HepG2 (cell line): ENCODE results near the gene FBXW4. TPM values are rescaled to one million over a fixed set of nuclear protein-coding genes. Genes with fewer than 3 reads are reported as not detected.

Experiments
- CREBL2 ChIP-seq: sonication (generic); formaldehyde crosslinking; IDR thresholded peaks from 2 replicates; pipeline ENCODE4 v1.8.1; 2023; ENCODE audit warnings: missing genetic modification reagents, mild to moderate bottlenecking, borderline replicate concordance
- DRAP1 ChIP-seq: IDR thresholded peaks from 2 replicates; pipeline ENCODE4 v1.6.1; 2016; ENCODE audit warnings: missing genetic modification reagents, missing compliant biosample characterization
- HDAC2 ChIP-seq: sonication (generic); formaldehyde crosslinking; IDR thresholded peaks from 2 replicates; pipeline ENCODE4 v1.4.0; 2020; ENCODE audit warnings: missing genetic modification reagents
- HMGA1 ChIP-seq: sonication (generic); formaldehyde crosslinking; conservative IDR thresholded peaks from 2 replicates; pipeline ENCODE4 v1.4.0; 2020; ENCODE audit warnings: missing genetic modification reagents
- HOXA5 ChIP-seq: sonication (generic); formaldehyde crosslinking; IDR thresholded peaks from 2 replicates; pipeline ENCODE4 v1.4.0; 2020; ENCODE audit warnings: missing genetic modification reagents
- HOXA9 ChIP-seq: sonication (generic); formaldehyde crosslinking; IDR thresholded peaks from 2 replicates; pipeline ENCODE4 v1.8.1; 2022; ENCODE audit warnings: missing genetic modification reagents, mild to moderate bottlenecking, moderate library complexity, borderline replicate concordance
- KDM4B ChIP-seq: sonication (generic); formaldehyde crosslinking; IDR thresholded peaks from 2 replicates; pipeline ENCODE4 v1.4.0; 2020; ENCODE audit warnings: missing genetic modification reagents
- KLF11 ChIP-seq: IDR thresholded peaks from 2 replicates; pipeline ENCODE4 v1.6.1; 2016; ENCODE audit warnings: missing compliant biosample characterization
- MTF2 ChIP-seq: sonication (generic); formaldehyde crosslinking; IDR thresholded peaks from 2 replicates; pipeline ENCODE4 v1.5.0; 2020; ENCODE audit warnings: missing genetic modification reagents, borderline replicate concordance
- RFX3 ChIP-seq: IDR thresholded peaks from 2 replicates; pipeline ENCODE4 v1.6.1; 2016; ENCODE audit warnings: missing biosample characterization, missing genetic modification reagents
- ZFP62 ChIP-seq: sonication (generic); formaldehyde crosslinking; IDR thresholded peaks from 2 replicates; pipeline ENCODE4 v1.4.0; 2020; ENCODE audit warnings: missing genetic modification reagents
- ZFX ChIP-seq: sonication (generic); formaldehyde crosslinking; IDR thresholded peaks from 2 replicates; pipeline ENCODE4 v1.4.0; 2020; ENCODE audit warnings: mild to moderate bottlenecking, low read depth, missing genetic modification reagents, moderate library complexity
- ZNF367 ChIP-seq: sonication (generic); formaldehyde crosslinking; IDR thresholded peaks from 2 replicates; pipeline ENCODE4 v1.4.0; 2020; ENCODE audit warnings: missing genetic modification reagents, borderline replicate concordance
- ZNF597 ChIP-seq: sonication (generic); formaldehyde crosslinking; IDR thresholded peaks from 2 replicates; pipeline ENCODE4 v1.5.0; 2020; ENCODE audit warnings: missing genetic modification reagents
- ZNF639 ChIP-seq: conservative IDR thresholded peaks from 2 replicates; pipeline ENCODE4 v1.6.1; 2018; ENCODE audit warnings: missing genetic modification reagents
- ZNF747 ChIP-seq: sonication (generic); formaldehyde crosslinking; IDR thresholded peaks from 2 replicates; pipeline ENCODE4 v1.8.1; 2023; ENCODE audit warnings: missing genetic modification reagents, mild to moderate bottlenecking, borderline replicate concordance
- ZNF770 ChIP-seq: sonication (generic); formaldehyde crosslinking; IDR thresholded peaks from 2 replicates; pipeline ENCODE4 v1.5.0; 2020; ENCODE audit warnings: mild to moderate bottlenecking, missing genetic modification reagents
- ZNF775 ChIP-seq: sonication (generic); formaldehyde crosslinking; IDR thresholded peaks from 2 replicates; pipeline ENCODE4 v1.4.0; 2020; ENCODE audit warnings: missing genetic modification reagents, mild to moderate bottlenecking, moderate library complexity, borderline replicate concordance
- ZNF784 ChIP-seq: sonication (generic); formaldehyde crosslinking; IDR thresholded peaks from 2 replicates; pipeline ENCODE4 v1.5.1; 2020; ENCODE audit warnings: missing genetic modification reagents, mild to moderate bottlenecking, borderline replicate concordance
- ZNF83 ChIP-seq: sonication (generic); formaldehyde crosslinking; IDR thresholded peaks from 2 replicates; pipeline ENCODE4 v1.4.0; 2020; ENCODE audit warnings: missing genetic modification reagents, mild to moderate bottlenecking, borderline replicate concordance
- ZSCAN29 ChIP-seq: sonication (generic); formaldehyde crosslinking; conservative IDR thresholded peaks from 2 replicates; pipeline ENCODE4 v1.4.0; 2020; ENCODE audit warnings: mild to moderate bottlenecking, missing genetic modification reagents
- polyA plus RNA-seq, 8 experiments: library from polyadenylated mRNA; depleted of rRNA in 3 of 8; stranded (reverse) in 7 of 8; unstranded in 1 of 8; fragments of >200 nt; fragmentation: Illumina TruSeq in 4 of 8; extraction: Trizol in 4 of 8; gene quantifications; 2 replicates each; pipeline versions ENCODE4 v1.2.1 to v1.2.3, GENCODE V29; 2011 to 2016; ENCODE audit warnings: low read depth in 4 of 8, missing spikeins in 1 of 8, mixed read lengths in 1 of 8; ENCODE audit not compliant: insufficient read depth in 1 of 8
- total RNA-seq, 5 experiments: library from RNA; depleted of rRNA; stranded (reverse); fragments of >200 nt; fragmentation: Illumina TruSeq; extraction: Trizol; gene quantifications; 2 replicates each; pipeline ENCODE4 v1.2.3, GENCODE V29; 2016; ENCODE audit warnings: low read depth in 1 of 5

FBXW4 gene
- total and polyA plus RNA-seq, 2 of the 13 experiments (the other 11 are each of a cell fraction or from before 2014, with no cell fraction given): 23.5 to 33.7 TPM

GRCh38 chr10:101587725-101588653 is 107.0 kb downstream of the FBXW4 start, which contains the start of the genes DPCD and POLL (continued):
- no peak for TF ChIP-seq ZNF770 (CRISPR knock-in tag)
- TF ChIP-seq HMGA1: no peak
- TF ChIP-seq HOXA5: peak; percentile 77
- no peak for TF ChIP-seq ZNF775 (CRISPR knock-in tag)
- peak; percentile 74 for TF ChIP-seq DRAP1
- TF ChIP-seq MTF2 (CRISPR knock-in tag): no peak
- TF ChIP-seq RFX3 (CRISPR knock-in tag): peak; percentile 99
- no peak for TF ChIP-seq ZNF367 (CRISPR knock-in tag)
- TF ChIP-seq HDAC2: peak; percentile 80
- TF ChIP-seq ZNF639: no peak
- peak; percentile 76 for TF ChIP-seq ZFX (CRISPR knock-in tag)
- no peak for TF ChIP-seq ZNF597 (CRISPR knock-in tag)
- TF ChIP-seq CREBL2 (CRISPR knock-in tag): no peak
- TF ChIP-seq ZSCAN29 (CRISPR knock-in tag): 0 out of 2 replicates have a peak, but pooled peaks have one; percentile 31
- TF ChIP-seq ZNF747 (CRISPR knock-in tag): no peak
- peak; percentile 56; the same call in 1 of the 2 replicates for TF ChIP-seq ZNF784 (CRISPR knock-in tag)
- TF ChIP-seq KDM4B (CRISPR knock-in tag): no peak
- no peak for TF ChIP-seq HOXA9
- TF ChIP-seq KLF11 (CRISPR knock-in tag): no peak
- TF ChIP-seq ZNF83 (CRISPR knock-in tag): no peak
- TF ChIP-seq ZFP62 (CRISPR knock-in tag): no peak
